ENCODE results near the gene SEC24B.

SEC24B gene

GRCh38 chr4:109462802-109463201 lies 29.2 kb downstream of the SEC24B start:
- TF ChIP-seq REST (IDR thresholded peaks at IDR 0.05; ENCODE audit: insufficient read depth in 1 of 2, low read depth in 2 of 2, low read length in 2 of 2), result no peak
- no peak for TF ChIP-seq FOXP2 (optimal IDR thresholded peaks at IDR 0.05; ENCODE audit: borderline replicate concordance, extremely low read depth, extremely low read length, insufficient read depth)
- TF ChIP-seq TAF1 (IDR thresholded peaks at IDR 0.05; ENCODE audit: borderline replicate concordance, insufficient read depth, low read length), result no peak
- TF ChIP-seq SIN3A (IDR thresholded peaks at IDR 0.05; ENCODE audit: borderline replicate concordance, insufficient read depth, low read length), result no peak
- no peak for TF ChIP-seq POLR2AphosphoS5 (IDR thresholded peaks at IDR 0.05; ENCODE audit: low read depth, low read length)

GRCh38 chr4:109465069-109465468 lies 31.5 kb downstream of the SEC24B start:
- TF ChIP-seq POLR2AphosphoS5 (IDR thresholded peaks at IDR 0.05; ENCODE audit: low read depth, low read length) (no peak), FOXP2 (optimal IDR thresholded peaks at IDR 0.05; ENCODE audit: borderline replicate concordance, extremely low read depth, extremely low read length, insufficient read depth) (no peak), REST (IDR thresholded peaks at IDR 0.05; ENCODE audit: insufficient read depth in 1 of 2, low read depth in 2 of 2, low read length in 2 of 2) (no peak), SIN3A (IDR thresholded peaks at IDR 0.05; ENCODE audit: borderline replicate concordance, insufficient read depth, low read length) (no peak), TAF1 (IDR thresholded peaks at IDR 0.05; ENCODE audit: borderline replicate concordance, insufficient read depth, low read length) (no peak)

GRCh38 chr4:109469915-109470314 lies 36.3 kb downstream of the SEC24B start:
- TF ChIP-seq SIN3A (IDR thresholded peaks at IDR 0.05; ENCODE audit: borderline replicate concordance, insufficient read depth, low read length), result no peak

- TF ChIP-seq REST (IDR thresholded peaks at IDR 0.05; ENCODE audit: insufficient read depth in 1 of 2, low read depth in 2 of 2, low read length in 2 of 2) (no peak), SIN3A (IDR thresholded peaks at IDR 0.05; ENCODE audit: borderline replicate concordance, insufficient read depth, low read length) (no peak), FOXP2 (optimal IDR thresholded peaks at IDR 0.05; ENCODE audit: borderline replicate concordance, extremely low read depth, extremely low read length, insufficient read depth) (no peak), POLR2AphosphoS5 (IDR thresholded peaks at IDR 0.05; ENCODE audit: low read depth, low read length) (no peak), TAF1 (IDR thresholded peaks at IDR 0.05; ENCODE audit: borderline replicate concordance, insufficient read depth, low read length) (no peak)
Observed at GRCh38 chr4:109472343-109472761, 38.7 kb downstream of the SEC24B start.

DNA sequence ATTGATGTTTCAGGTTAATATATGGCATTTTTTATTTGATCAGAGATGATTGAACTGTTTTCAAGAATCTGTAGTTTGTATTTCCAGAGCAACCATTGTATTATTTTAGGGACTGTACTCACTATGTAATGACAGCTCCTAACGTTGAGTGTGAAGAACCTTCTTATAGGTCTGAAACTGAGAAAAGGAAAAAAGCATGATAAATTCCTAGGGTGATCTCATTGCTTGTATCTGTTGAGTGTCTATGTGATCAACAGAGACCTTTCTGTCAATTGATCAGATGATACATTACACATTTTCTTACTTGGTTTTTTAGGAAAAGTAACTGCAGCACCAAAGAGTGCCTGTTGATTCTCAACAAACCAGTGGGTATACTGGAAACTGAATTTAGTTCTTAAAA lies 40.2 kb downstream of the SEC24B start:
- TF ChIP-seq TAF1 (IDR thresholded peaks at IDR 0.05; ENCODE audit: borderline replicate concordance, insufficient read depth, low read length) (no peak), POLR2AphosphoS5 (IDR thresholded peaks at IDR 0.05; ENCODE audit: low read depth, low read length) (no peak)

DNA sequence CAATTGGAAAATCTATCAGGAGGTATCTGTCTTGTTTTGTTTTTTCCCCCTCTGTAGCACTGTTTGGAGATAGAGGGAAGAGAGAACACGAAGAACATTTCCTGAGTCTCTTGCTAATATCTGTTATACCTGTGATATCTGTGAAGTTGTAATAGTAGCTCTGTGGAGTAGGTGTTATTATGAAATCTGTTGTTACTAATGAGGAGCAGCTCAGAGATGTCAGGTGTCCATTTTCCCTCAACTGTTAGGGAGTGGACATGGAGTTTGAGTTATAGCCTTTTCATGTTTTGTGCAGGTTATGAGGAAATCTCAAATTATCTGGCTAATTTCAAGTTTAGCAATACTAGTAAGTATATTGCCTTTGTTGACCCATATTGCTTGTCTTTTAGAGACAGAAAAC lies 52.4 kb downstream of the SEC24B start:
- TF ChIP-seq SIN3A (IDR thresholded peaks at IDR 0.05; ENCODE audit: borderline replicate concordance, insufficient read depth, low read length) (no peak), REST (IDR thresholded peaks at IDR 0.05; ENCODE audit: insufficient read depth in 1 of 2, low read depth in 2 of 2, low read length in 2 of 2) (no peak)

All from PFSK-1 (cell line).